Ovary (tissue), 9 donors: ENCODE data around the gene S100A16. TPM values are rescaled to one million over a fixed set of nuclear protein-coding genes. Genes with fewer than 3 reads are reported as not detected.

Experiments used
- DNase-seq, 5 donors: peaks; one replicate each; pipeline ENCODE4 v3.0.0-alpha.2; 2019 to 2020
- H3K27ac ChIP-seq, 2 donors: fragments of 200-600 bp; one replicate each; pipeline versions ENCODE4 v1.5.1 to v1.8.0; 2019 to 2022
- H3K27me3 ChIP-seq: fragments of 200-600 bp; one replicate; pipeline ENCODE4 v1.8.0; 2022
- H3K36me3 ChIP-seq: fragments of 200-600 bp; sonication (generic); one replicate; pipeline ENCODE4 v1.5.1; 2019
- H3K4me1 ChIP-seq: one replicate; pipeline ENCODE4 v1.8.1; 2013; ENCODE audit warnings: mild to moderate bottlenecking, moderate library complexity; ENCODE audit not compliant: insufficient read depth
- H3K4me3 ChIP-seq: fragments of 200-600 bp; sonication (generic); one replicate; pipeline ENCODE4 v1.5.1; 2017
- H3K9me3 ChIP-seq, 2 donors: fragments of 200-600 bp in 1 of 2; sonication (generic) in 1 of 2; one replicate each; pipeline versions ENCODE4 v1.5.1 to v1.8.1; 2013 to 2019; ENCODE audit warnings: mild to moderate bottlenecking in 1 of 2, moderate library complexity in 1 of 2
- EP300 ChIP-seq: sonication (generic); formaldehyde crosslinking; IDR thresholded peaks from one replicate; pipeline ENCODE4 v1.6.1; 2017; ENCODE audit warnings: antibody characterized with exemption
- POLR2A ChIP-seq: fragments of 450-650 bp; IDR thresholded peaks from one replicate; pipeline ENCODE4 v1.6.1; 2017; ENCODE audit warnings: antibody characterized with exemption, mild to moderate bottlenecking, moderate library complexity
- WGBS, 3 donors: extraction: QIAGEN DNeasy Blood & Tissue Kit in 1 of 3; methylation state at CpG; one replicate each; pipeline versions ENCODE4 v1.1.5 to v1.1.7; 2013 to 2017; 5-methylcytosine and 5-hydroxymethylcytosine counted together
- intact Hi-C, 4 donors: fragments of 100-400 bp; cut with DNase I; formaldehyde crosslinking; loops; one replicate each; pipeline versions ENCODE4 v1.11.0 to v1.15.1; 2022 to 2023
- polyA plus RNA-seq, 2 donors: library from polyadenylated mRNA; stranded (reverse); fragments of 200-250 nt in 1 of 2; fragments of 350-450 nt in 1 of 2; fragmentation: Illumina TruSeq in 1 of 2; extraction: RNeasy Lipid Tissue Mini Kit (QIAGEN cat#74804) in 1 of 2; gene quantifications; one replicate each; pipeline ENCODE4 v1.2.3, GENCODE V29; 2013 to 2014
- total RNA-seq, 7 donors: library from RNA; depleted of rRNA in 2 of 7; stranded (reverse); fragments of >200 nt in 2 of 7; fragmentation: NEBNext Ultra II Directional in 3 of 7; extraction: Animal tissue kit (Norgen Biotek cat#: 25700) in 3 of 7; gene quantifications; one replicate each; pipeline versions ENCODE4 v1.1.0 to v1.2.4, GENCODE V29; 2016 to 2023
- TF ChIP-seq, protein P1 (sequence below), 3 donors: fragments of 450-650 bp in 2 of 3; fragments of 200-600 bp in 1 of 3; IDR thresholded peaks; one replicate each; pipeline versions ENCODE4 v1.5.1 to v1.8.0; 2016 to 2022; ENCODE audit warnings: antibody characterized with exemption in 3 of 3, mild to moderate bottlenecking in 1 of 3
- donor health status: DM: no; HTN: no; CAD: no; lungs with moderate emphysema.
- donor health status: DM: no; HTN: no; CAD: no.
- donor health status: Bipolar disorder and iron deficiency.
- donor health status: DM: yes; HTN: yes; CAD: no.
- donor health status: DM: no; HTN: no; CAD: no.
- donor health status: DM: yes; HTN: yes; CAD: no.

The S100A16 gene
- total and polyA plus RNA-seq, 9 donors: 40.7 to 200 (median 81.0) TPM

DNA sequence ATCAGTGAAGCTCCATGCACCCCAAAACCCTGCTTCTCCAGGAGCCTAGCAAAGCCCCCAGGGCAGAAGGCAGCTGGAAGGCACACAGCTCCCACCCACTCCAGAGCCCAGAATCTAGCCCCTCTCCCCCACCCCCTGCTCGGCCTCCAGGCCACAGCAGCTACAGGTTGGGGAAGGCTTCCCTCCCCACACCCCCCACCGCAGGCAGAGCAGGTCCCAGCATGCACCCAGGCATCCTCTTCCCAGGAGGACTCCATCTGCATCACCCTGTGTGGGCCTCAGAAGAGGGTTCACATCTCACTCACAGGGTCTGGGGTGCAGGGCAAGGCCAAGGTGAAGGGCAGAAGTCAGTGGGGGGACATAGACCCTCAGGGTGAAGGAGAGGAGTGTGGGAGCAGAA, 2.5 kb upstream of the S100A16 start:
- Histone ChIP-seq H3K9me3 (no peaks in the 10 kb centered on the region), H3K27ac (no peak overlapping the region), H3K4me3 (no peak overlapping the region), H3K4me1 (peaks cover 16% of the 10 kb centered on the region), H3K27me3 (no peaks in the 10 kb centered on the region), H3K36me3 (no peaks in the 10 kb centered on the region)
- DNase-seq: no peak
- WGBS, 3 donors: 83 to 100% (median 88%) methylated on average over 1 to 2 of the region's 2 CpGs
- TF ChIP-seq, protein P1, sequence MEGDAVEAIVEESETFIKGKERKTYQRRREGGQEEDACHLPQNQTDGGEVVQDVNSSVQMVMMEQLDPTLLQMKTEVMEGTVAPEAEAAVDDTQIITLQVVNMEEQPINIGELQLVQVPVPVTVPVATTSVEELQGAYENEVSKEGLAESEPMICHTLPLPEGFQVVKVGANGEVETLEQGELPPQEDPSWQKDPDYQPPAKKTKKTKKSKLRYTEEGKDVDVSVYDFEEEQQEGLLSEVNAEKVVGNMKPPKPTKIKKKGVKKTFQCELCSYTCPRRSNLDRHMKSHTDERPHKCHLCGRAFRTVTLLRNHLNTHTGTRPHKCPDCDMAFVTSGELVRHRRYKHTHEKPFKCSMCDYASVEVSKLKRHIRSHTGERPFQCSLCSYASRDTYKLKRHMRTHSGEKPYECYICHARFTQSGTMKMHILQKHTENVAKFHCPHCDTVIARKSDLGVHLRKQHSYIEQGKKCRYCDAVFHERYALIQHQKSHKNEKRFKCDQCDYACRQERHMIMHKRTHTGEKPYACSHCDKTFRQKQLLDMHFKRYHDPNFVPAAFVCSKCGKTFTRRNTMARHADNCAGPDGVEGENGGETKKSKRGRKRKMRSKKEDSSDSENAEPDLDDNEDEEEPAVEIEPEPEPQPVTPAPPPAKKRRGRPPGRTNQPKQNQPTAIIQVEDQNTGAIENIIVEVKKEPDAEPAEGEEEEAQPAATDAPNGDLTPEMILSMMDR (IDR thresholded peaks at IDR 0.05): no peak
- TF ChIP-seq EP300 (no peak), POLR2A (no peak)
- intact Hi-C loops: loop anchor here in 1 of 4 donors (5.0 kb wide), 1 partner anchor 33 kb away; no protein-coding TSS in a partner anchor

DNA sequence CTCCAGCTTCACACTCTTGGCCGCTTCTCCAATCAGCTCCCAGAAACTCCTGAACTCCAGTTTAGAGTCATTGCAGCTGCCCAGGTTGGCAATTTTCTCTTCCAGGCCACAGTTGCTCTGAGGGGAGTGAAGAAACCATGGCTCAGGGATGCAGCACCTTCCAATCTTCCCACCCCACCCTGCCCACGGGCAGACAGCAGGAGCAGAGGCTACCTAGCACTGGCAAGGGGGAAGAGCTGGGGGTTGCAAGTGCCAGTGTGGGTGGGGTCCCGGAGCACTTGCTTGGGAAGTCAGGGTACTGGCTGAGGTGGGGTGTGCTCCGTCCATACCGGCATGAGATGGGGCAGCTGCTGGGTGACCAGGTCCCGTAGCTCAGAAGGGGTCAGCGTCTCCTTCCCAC, 2.0 kb upstream of the S100A16 start:
- intact Hi-C loops: loop anchor here in 1 of 4 donors (5.0 kb wide), 1 partner anchor 33 kb away; no protein-coding TSS in a partner anchor
- 87 to 88% (median 88%) methylated on average over 7 of the region's 7 CpGs for WGBS, 3 donors
- peaks cover 21% of the 10 kb centered on the region for H3K4me1 ChIP-seq

DNA sequence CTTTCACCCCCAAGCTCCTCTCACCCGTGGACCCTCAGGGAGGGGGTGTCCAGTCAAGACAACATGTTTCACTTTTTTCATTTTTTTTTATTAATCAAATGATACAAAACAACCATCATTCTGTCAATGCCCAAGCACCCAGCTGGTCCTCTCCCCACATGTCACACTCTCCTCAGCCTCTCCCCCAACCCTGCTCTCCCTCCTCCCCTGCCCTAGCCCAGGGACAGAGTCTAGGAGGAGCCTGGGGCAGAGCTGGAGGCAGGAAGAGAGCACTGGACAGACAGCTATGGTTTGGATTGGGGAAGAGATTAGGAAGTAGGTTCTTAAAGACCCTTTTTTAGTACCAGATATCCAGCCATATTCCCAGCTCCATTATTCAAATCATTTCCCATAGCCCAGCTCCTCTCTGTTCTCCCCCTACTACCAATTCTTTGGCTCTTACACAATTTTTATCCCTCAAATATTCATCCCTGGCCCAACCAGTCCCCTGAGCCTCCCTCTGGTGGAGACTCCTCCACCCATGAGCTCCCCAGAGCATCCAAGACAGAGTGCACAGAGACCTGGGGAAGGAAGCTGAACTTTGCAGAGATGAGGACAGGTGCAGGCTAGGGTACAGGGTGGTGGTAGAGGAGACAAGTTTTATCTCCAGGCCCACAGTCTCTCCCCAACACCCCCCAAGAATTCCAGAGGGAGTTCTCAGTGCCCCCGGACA, 1.4 kb upstream of the S100A16 start:
- Histone ChIP-seq H3K36me3 (no peaks in the 10 kb centered on the region), H3K4me3 (no peak overlapping the region), H3K9me3 (no peaks in the 10 kb centered on the region), H3K27ac (no peak overlapping the region), H3K27me3 (no peaks in the 10 kb centered on the region), H3K4me1 (peaks cover 21% of the 10 kb centered on the region)
- intact Hi-C loops: no loop called here
- no peak for DNase-seq
- TF ChIP-seq EP300 (no peak), POLR2A (no peak)
- TF ChIP-seq, protein P1 (IDR thresholded peaks at IDR 0.05): no peak
- 54 to 65% (median 58%) methylated on average over 2 of the region's 2 CpGs for WGBS, 3 donors

More for the DNA sequence above, 2.0 kb upstream of the S100A16 start:
- Histone ChIP-seq H3K4me3 (no peak overlapping the region), H3K36me3 (no peaks in the 10 kb centered on the region), H3K27me3 (no peaks in the 10 kb centered on the region), H3K9me3 (no peaks in the 10 kb centered on the region), H3K27ac (no peak overlapping the region)
- TF ChIP-seq, protein P1 (IDR thresholded peaks at IDR 0.05): no peak
- TF ChIP-seq EP300 (no peak), POLR2A (no peak)
- DNase-seq: no peak

DNA sequence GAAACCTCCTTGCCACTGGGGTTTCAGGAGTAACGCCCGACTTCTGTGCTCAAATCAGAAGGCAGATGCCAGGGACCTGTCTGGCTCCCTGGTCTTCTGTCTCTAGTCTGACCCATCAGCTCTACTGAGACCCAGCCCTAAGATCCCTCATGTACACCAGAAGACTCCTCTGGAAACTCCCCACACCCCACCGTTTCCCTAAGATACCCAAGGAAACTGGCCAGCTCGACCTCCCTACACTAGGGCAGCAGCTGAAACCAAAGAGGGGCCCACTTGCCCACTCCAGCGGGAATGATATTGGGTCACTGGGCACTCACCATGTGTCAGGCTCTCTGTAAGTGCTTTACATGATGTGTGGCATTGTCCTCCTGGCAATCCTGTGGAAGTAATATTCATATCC, 469 bp upstream of the S100A16 start:
- no peaks in the 10 kb centered on the region for H3K36me3 ChIP-seq
- peaks cover 30% of the 10 kb centered on the region for H3K4me1 ChIP-seq
- TF ChIP-seq, protein P1 (IDR thresholded peaks at IDR 0.05): no peak
- TF ChIP-seq EP300: no peak
- no peak for TF ChIP-seq POLR2A
- WGBS, 3 donors: 66 to 78% (median 73%) methylated on average over 4 to 5 of the region's 5 CpGs
- DNase-seq: no peak
- no peaks in the 10 kb centered on the region for H3K9me3 ChIP-seq
- no peaks in the 10 kb centered on the region for H3K27me3 ChIP-seq
- peak overlapping the region; percentile 84 to 93 for H3K27ac ChIP-seq
- intact Hi-C loops: loop anchor here in 1 of 4 donors (2.0 kb wide), 1 partner anchor 59 kb away; no protein-coding TSS in a partner anchor
- H3K4me3 ChIP-seq: no peak overlapping the region
